HL-60 (cell line): ENCODE results near the gene PLCH2.
A peak's percentile ranks its signal among the peaks of the same experiment; 100 is the strongest.

Source experiments
- DNase-seq, 2 experiments: peaks; one replicate each; pipeline ENCODE4 v3.0.0-alpha.2; 2010 to 2020; ENCODE audit warnings: low read depth in 1 of 2, low spot score in 1 of 2
- H3K27ac ChIP-seq: fragments of 250-450 bp; sonication (Bioruptor Pico); replicated peaks from 2 replicates; pipeline ENCODE4 v1.5.1; 2020; ENCODE audit warnings: mild to moderate bottlenecking, moderate library complexity
- H3K27me3 ChIP-seq: fragments of 250-450 bp; sonication (Bioruptor Pico); 2 replicates; pipeline ENCODE4 v1.5.1; 2021; ENCODE audit warnings: mild to moderate bottlenecking, moderate library complexity; ENCODE audit not compliant: insufficient read depth, poor library complexity, severe bottlenecking
- H3K4me3 ChIP-seq: replicated peaks from 2 replicates; pipeline ENCODE4 v1.5.1; 2011; ENCODE audit warnings: mild to moderate bottlenecking, control low read depth, low read length; ENCODE audit not compliant: insufficient read depth
- CTCF ChIP-seq: IDR thresholded peaks from one replicate; pipeline ENCODE4 v1.5.1; 2011; ENCODE audit warnings: low read length, control low read depth, inconsistent platforms; ENCODE audit not compliant: insufficient read depth
- GABPA ChIP-seq: IDR thresholded peaks from 2 replicates; pipeline ENCODE4 v1.6.1; 2012; ENCODE audit warnings: low read depth
- POLR2AphosphoS5 ChIP-seq: IDR thresholded peaks from 2 replicates; pipeline ENCODE4 v1.6.1; 2012; ENCODE audit warnings: low read depth
- REST ChIP-seq: IDR thresholded peaks from 2 replicates; pipeline ENCODE4 v1.6.1; 2012; ENCODE audit warnings: low read depth; ENCODE audit not compliant: insufficient replicate concordance
- SPI1 ChIP-seq: IDR thresholded peaks from 2 replicates; pipeline ENCODE4 v1.6.1; 2012; ENCODE audit warnings: low read depth, mild to moderate bottlenecking, borderline replicate concordance

PLCH2 gene

GRCh38 chr1:2454227-2454626, 21.9 kb upstream of the PLCH2 start:
- TF ChIP-seq CTCF (no peak), REST (no peak), POLR2AphosphoS5 (no peak), GABPA (no peak), SPI1 (no peak)
- H3K27me3 ChIP-seq, result peaks cover 3% of the 10 kb centered on the region
- no peak overlapping the region for H3K27ac ChIP-seq
- no peak for DNase-seq
- H3K4me3 ChIP-seq, result no peak overlapping the region

GRCh38 chr1:2455757-2456156, 20.3 kb upstream of the PLCH2 start:
- TF ChIP-seq CTCF (no peak), GABPA (no peak), SPI1 (no peak), POLR2AphosphoS5 (no peak), REST (no peak)
- Histone ChIP-seq H3K27me3 (peaks cover 3% of the 10 kb centered on the region), H3K4me3 (no peak overlapping the region), H3K27ac (no peak overlapping the region)
- no peak for DNase-seq

DNA sequence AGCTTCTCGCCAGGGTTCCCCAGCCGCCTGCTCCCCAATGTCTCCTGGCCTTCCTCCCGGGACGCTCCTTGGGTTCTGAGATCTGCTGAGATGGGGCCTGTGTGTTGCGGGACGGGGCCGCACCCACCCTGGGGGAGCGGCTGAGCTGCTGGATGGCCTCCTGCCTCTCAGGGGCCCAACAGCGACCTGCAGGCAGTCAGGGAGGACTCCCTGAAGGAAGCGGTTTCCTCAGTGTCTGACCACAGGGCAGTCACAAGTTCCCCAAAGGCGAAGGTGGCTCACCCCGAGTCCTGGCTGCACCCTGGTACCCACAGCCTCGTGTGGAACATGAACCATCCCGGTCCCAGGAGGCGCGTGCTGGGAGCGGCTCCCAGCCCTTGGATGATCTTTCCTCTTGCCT, 18.6 kb upstream of the PLCH2 start:
- H3K27me3 ChIP-seq, result peaks cover 3% of the 10 kb centered on the region
- TF ChIP-seq GABPA, result no peak
- TF ChIP-seq SPI1, result no peak
- TF ChIP-seq POLR2AphosphoS5, result no peak
- no peak for TF ChIP-seq CTCF
- no peak for TF ChIP-seq REST
- no peak overlapping the region for H3K27ac ChIP-seq
- DNase-seq, result peak in 1 of 2 experiments; percentile 12
- no peak overlapping the region for H3K4me3 ChIP-seq
